Muscle of leg (tissue), 11 donors: Measurements from ENCODE around the gene HMBS. TPM values are rescaled to one million over a fixed set of nuclear protein-coding genes. Genes with fewer than 3 reads are reported as not detected.
A peak's percentile ranks its signal among the peaks of the same experiment; 100 is the strongest.

Experiments
- DNase-seq: peaks from one replicate; pipeline ENCODE4 v3.0.0; 2013
- H3K27ac ChIP-seq: one replicate; pipeline ENCODE4 v1.5.1; 2013; ENCODE audit warnings: mild to moderate bottlenecking, low read length, control low read depth
- H3K27me3 ChIP-seq: one replicate; pipeline ENCODE4 v1.6.1; 2013; ENCODE audit warnings: low read length; ENCODE audit not compliant: control insufficient read depth, insufficient read depth
- H3K36me3 ChIP-seq: one replicate; pipeline ENCODE4 v1.6.1; 2013; ENCODE audit warnings: low read length; ENCODE audit not compliant: control insufficient read depth, insufficient read depth
- H3K4me1 ChIP-seq: one replicate; pipeline ENCODE4 v1.6.1; 2013; ENCODE audit warnings: low read length; ENCODE audit not compliant: control insufficient read depth, insufficient read depth
- H3K4me3 ChIP-seq: one replicate; pipeline ENCODE4 v1.5.1; 2013; ENCODE audit warnings: low read length, control low read depth
- H3K9me3 ChIP-seq: replicated peaks from 2 replicates; pipeline ENCODE4 v1.6.1; 2013; ENCODE audit warnings: low read depth, low read length; ENCODE audit not compliant: control insufficient read depth
- WGBS: methylation state at CpG from one replicate; pipeline ENCODE4 v1.1.5; 2013; ENCODE audit warnings: missing lambda C conversion rate; ENCODE audit not compliant: insufficient coverage; 5-methylcytosine and 5-hydroxymethylcytosine counted together
- polyA plus RNA-seq, 8 donors: library from polyadenylated mRNA; unstranded; fragments of 120-200 nt; gene quantifications; one replicate each; pipeline versions ENCODE4 v1.2.1 to v1.2.3, GENCODE V29; 2013; ENCODE audit warnings: inconsistent platforms in 1 of 8, low replicate concordance in 1 of 8; ENCODE audit not compliant: insufficient read length in 8 of 8, insufficient read depth in 1 of 8
- total RNA-seq: library from RNA; stranded (reverse); fragments of 120-200 nt; gene quantifications from one replicate; pipeline ENCODE4 v1.2.4, GENCODE V29; 2013

HMBS gene
- total and polyA plus RNA-seq, 9 donors, result 3.8 to 26.3 (median 21.5) TPM

DNA sequence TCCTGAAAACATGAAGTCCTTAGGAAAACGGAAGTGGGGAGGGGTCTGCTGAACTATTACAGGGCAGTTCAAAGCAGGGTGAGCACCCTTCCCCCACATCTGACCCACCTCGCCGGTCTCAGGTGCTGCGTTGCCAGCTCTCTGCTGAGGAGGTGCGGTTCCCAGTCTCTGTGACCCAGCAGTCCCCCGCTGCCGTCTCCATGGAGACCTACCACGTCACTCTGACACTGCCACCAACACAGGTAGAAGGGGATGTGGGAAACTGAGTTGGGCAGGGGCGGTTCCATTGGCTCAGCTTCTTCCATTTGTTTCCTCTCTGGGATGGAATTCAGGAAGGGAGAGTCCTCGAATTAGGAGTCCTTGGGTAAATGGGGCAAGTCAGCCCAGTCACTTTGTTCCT, 25.8 kb downstream of the HMBS start:
- WGBS, result 87% methylated on average over 2 of the region's 10 CpGs
- no peaks in the 10 kb centered on the region for H3K27me3 ChIP-seq
- peaks cover 50% of the 10 kb centered on the region for H3K36me3 ChIP-seq

GRCh38 chr11:119111361-119111925, 26.8 kb downstream of the HMBS start:
- 90% methylated on average over 10 of the region's 11 CpGs for WGBS
- H3K27ac ChIP-seq, result no peak overlapping the region
- no peak for DNase-seq
- H3K4me3 ChIP-seq, result no peak overlapping the region
- H3K36me3 ChIP-seq, result peaks cover 60% of the 10 kb centered on the region
- no peaks in the 10 kb centered on the region for H3K9me3 ChIP-seq
- no peaks in the 10 kb centered on the region for H3K27me3 ChIP-seq
- peaks cover 18% of the 10 kb centered on the region for H3K4me1 ChIP-seq

More for the DNA sequence above, 25.8 kb downstream of the HMBS start:
- H3K9me3 ChIP-seq, result no peaks in the 10 kb centered on the region
- H3K4me3 ChIP-seq, result no peak overlapping the region
- no peak for DNase-seq
- peaks cover 24% of the 10 kb centered on the region for H3K4me1 ChIP-seq
- H3K27ac ChIP-seq, result no peak overlapping the region

DNA sequence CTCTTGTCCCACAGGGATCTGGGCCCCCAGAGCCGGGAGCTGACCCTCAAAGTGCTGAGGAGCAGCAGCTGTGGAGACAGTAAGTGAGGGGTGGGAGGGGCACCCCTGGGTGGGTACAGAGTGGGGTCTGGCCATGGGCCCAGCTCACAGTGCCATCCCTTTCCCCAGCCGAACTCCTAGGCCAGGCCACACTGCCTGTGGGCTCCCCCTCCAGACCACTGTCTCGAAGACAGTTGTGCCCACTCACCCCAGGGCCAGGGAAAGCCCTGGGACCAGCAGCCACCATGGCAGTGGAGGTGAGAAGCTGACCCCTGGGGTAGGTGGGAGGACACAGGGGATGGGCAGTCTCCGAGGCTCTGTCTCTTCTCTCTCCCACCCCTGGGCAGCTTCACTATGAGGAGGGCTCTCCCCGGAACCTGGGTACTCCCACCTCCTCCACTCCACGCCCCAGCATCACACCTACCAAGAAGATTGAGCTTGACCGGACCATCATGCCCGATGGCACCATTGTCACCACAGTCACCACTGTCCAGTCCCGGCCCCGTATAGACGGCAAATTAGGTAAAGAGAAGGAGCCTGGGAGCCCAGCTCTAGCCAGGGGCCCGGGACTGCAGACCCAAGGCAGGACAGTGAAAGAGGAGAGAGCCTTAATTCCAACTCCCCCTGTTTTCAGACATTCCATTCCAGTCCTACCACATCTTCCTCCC, 27.8 kb downstream of the HMBS start:
- peaks cover 12% of the 10 kb centered on the region for H3K4me1 ChIP-seq
- peaks cover 68% of the 10 kb centered on the region for H3K36me3 ChIP-seq
- H3K27me3 ChIP-seq, result no peaks in the 10 kb centered on the region
- no peak overlapping the region for H3K4me3 ChIP-seq
- WGBS, result 100% methylated on average over 1 of the region's 12 CpGs
- no peaks in the 10 kb centered on the region for H3K9me3 ChIP-seq
- no peak overlapping the region for H3K27ac ChIP-seq
- no peak for DNase-seq

DNA sequence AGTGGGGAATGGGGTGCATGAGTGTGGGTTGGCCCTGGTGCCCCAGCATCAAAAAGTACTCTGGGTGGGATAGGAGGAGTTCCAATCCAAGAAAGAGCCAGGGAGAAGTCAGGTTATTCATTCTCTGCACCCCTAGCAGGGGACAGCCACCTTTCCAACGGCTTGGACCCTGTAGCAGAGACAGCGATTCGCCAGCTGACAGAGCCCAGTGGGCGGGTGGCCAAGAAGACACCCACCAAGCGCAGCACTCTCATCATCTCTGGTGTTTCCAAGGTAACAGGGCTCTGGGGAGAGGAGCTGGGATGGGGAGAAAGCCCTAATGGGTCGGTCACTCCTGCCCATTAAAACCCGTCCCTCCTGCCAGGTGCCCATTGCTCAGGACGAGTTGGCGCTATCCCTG, 29.0 kb downstream of the HMBS start:
- Histone ChIP-seq H3K4me3 (no peak overlapping the region), H3K4me1 (peaks cover 4% of the 10 kb centered on the region), H3K27me3 (no peaks in the 10 kb centered on the region), H3K36me3 (peaks cover 68% of the 10 kb centered on the region), H3K9me3 (no peaks in the 10 kb centered on the region), H3K27ac (no peak overlapping the region)
- DNase-seq, result no peak
- 98% methylated on average over 8 of the region's 9 CpGs for WGBS

- Histone ChIP-seq H3K4me3 (no peak overlapping the region), H3K27ac (no peak overlapping the region), H3K9me3 (no peaks in the 10 kb centered on the region), H3K27me3 (no peaks in the 10 kb centered on the region), H3K4me1 (no peaks in the 10 kb centered on the region), H3K36me3 (peaks cover 68% of the 10 kb centered on the region)
- no peak for DNase-seq
- no CpG with 5 or more reads among the region's 5 CpGs for WGBS
Measured at GRCh38 chr11:119114351-119114750, 29.7 kb downstream of the HMBS start.

GRCh38 chr11:119115484-119116234, 31.0 kb downstream of the HMBS start:
- DNase-seq, result peak; percentile 75
- Histone ChIP-seq H3K4me3 (no peak overlapping the region), H3K27me3 (no peaks in the 10 kb centered on the region), H3K4me1 (peaks cover 2% of the 10 kb centered on the region), H3K27ac (peak overlapping the region; percentile 29), H3K36me3 (peaks cover 59% of the 10 kb centered on the region), H3K9me3 (no peaks in the 10 kb centered on the region)
- WGBS, result 59% methylated on average over 15 of the region's 24 CpGs

- peaks cover 5% of the 10 kb centered on the region for H3K4me1 ChIP-seq
- 86% methylated on average over 8 of the region's 10 CpGs for WGBS
- no peak overlapping the region for H3K27ac ChIP-seq
- no peak overlapping the region for H3K4me3 ChIP-seq
- DNase-seq, result no peak
- H3K36me3 ChIP-seq, result peaks cover 53% of the 10 kb centered on the region
- H3K9me3 ChIP-seq, result no peaks in the 10 kb centered on the region
- H3K27me3 ChIP-seq, result no peaks in the 10 kb centered on the region
Measured at GRCh38 chr11:119116235-119116594, 31.5 kb downstream of the HMBS start.

- no peaks in the 10 kb centered on the region for H3K27me3 ChIP-seq
- no peak for DNase-seq
- 50% methylated on average over 1 of the region's 5 CpGs for WGBS
- H3K36me3 ChIP-seq, result peaks cover 49% of the 10 kb centered on the region
- peaks cover 5% of the 10 kb centered on the region for H3K4me1 ChIP-seq
- no peak overlapping the region for H3K4me3 ChIP-seq
- H3K27ac ChIP-seq, result no peak overlapping the region
- no peaks in the 10 kb centered on the region for H3K9me3 ChIP-seq
Measured at GRCh38 chr11:119116601-119117000, 31.9 kb downstream of the HMBS start.

DNA sequence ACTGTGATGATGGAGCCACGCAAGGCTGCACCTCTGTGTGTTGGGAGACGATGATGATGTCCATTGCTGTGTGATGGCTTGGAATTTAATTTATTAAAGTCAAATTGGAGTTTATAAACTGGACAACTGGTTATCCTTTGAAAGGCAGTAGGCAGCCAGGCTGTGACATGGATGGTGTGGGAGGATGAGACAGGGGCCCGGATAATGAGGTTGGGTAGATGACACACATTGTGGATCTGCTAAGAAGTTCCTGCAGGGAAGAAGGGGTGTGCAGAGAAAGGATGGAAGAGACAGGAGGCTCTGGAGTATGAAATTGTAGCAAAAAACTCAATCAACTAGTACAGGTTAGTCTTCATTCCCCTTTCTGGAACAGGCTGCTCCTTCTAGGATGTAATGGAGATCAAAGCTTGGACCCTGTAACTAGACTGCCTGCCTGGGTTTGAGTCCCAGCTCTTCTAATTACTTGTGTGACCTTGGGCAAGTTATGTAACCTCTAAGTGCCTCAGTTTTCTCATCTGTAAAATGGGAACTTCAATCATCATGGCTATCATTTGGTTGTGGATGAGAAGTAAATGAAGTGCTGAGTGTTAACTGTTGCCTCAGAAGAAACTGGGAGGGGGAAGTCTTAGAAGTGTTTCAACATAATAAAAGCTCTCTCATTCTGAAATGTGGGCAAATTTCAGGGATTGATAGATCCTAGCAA, 32.5 kb downstream of the HMBS start:
- Histone ChIP-seq H3K4me1 (peaks cover 7% of the 10 kb centered on the region), H3K9me3 (no peaks in the 10 kb centered on the region), H3K27me3 (no peaks in the 10 kb centered on the region), H3K27ac (no peak overlapping the region), H3K36me3 (peaks cover 44% of the 10 kb centered on the region), H3K4me3 (no peak overlapping the region)
- 89% methylated on average over 3 of the region's 3 CpGs for WGBS
- DNase-seq, result no peak

GRCh38 chr11:119118227-119118626, 33.5 kb downstream of the HMBS start:
- peaks cover 34% of the 10 kb centered on the region for H3K36me3 ChIP-seq
- H3K9me3 ChIP-seq, result no peaks in the 10 kb centered on the region
- no peak overlapping the region for H3K4me3 ChIP-seq
- H3K4me1 ChIP-seq, result peaks cover 13% of the 10 kb centered on the region
- no peaks in the 10 kb centered on the region for H3K27me3 ChIP-seq
- WGBS, result no CpG with 5 or more reads among the region's 5 CpGs
- no peak for DNase-seq
- H3K27ac ChIP-seq, result no peak overlapping the region
